Measurements from ENCODE around the gene ASB5. TPM values are rescaled to one million over a fixed set of nuclear protein-coding genes. Genes with fewer than 3 reads are reported as not detected.

The ASB5 gene
- 0.01 to 0.06 TPM in 2 of 3 replicates, not detected in the other for polyA plus RNA-seq
- not detected for polyA plus RNA-seq (2011; ENCODE audit: low read depth)
- 0.05 TPM in 1 of 2 replicates, not detected in the other for polyA plus RNA-seq (2011; cell fraction: cytosol; rRNA removed)
- not detected in 2 replicates for polyA plus RNA-seq (2011; cell fraction: nucleus; rRNA removed)
- polyA plus RNA-seq (2012; ENCODE audit: low replicate concordance) = 0.15 TPM in 1 of 2 replicates, not detected in the other
- polyA minus RNA-seq = not detected in 3 replicates
- not detected for polyA minus RNA-seq (2011; cell fraction: cytosol; rRNA and poly(A)+ RNA removed)
- not detected in 2 replicates for polyA minus RNA-seq (2011; cell fraction: nucleus; rRNA and poly(A)+ RNA removed)

GRCh38 chr4:176268963-176269362 lies at the start of gene ASB5:
ASB5 (minus strand) TSS chr4:176269222; CDS start chr4:176269108, 114 bp downstream.
- no peak for FAIRE-seq
- H2AFZ ChIP-seq (ENCODE audit: control insufficient read depth, low read length) = peak within 1 kb of the TSS; percentile 62

GRCh38 chr4:176313596-176314336 lies 44.7 kb upstream of the ASB5 start:
- Histone ChIP-seq H3K27me3 (ENCODE audit: control insufficient read depth, extremely low read depth, insufficient read depth, low read length) (no peaks in the 10 kb centered on the region), H3K4me2 (ENCODE audit: control insufficient read depth, extremely low read depth, insufficient read depth, low read depth, low read length) (no peak overlapping the region), H3K4me1 (ENCODE audit: control insufficient read depth, extremely low read depth, insufficient read depth, low read length) (no peaks in the 10 kb centered on the region), H3K9me1 (ENCODE audit: control insufficient read depth, extremely low read depth, insufficient read depth, low read length) (no peaks in the 10 kb centered on the region), H2AFZ (ENCODE audit: control insufficient read depth, low read length) (no peak overlapping the region), H3K9ac (ENCODE audit: control insufficient read depth, extremely low read depth, insufficient read depth, low read length) (no peak overlapping the region), H3K4me3 (ENCODE audit: control insufficient read depth in 2 of 3, extremely low read depth in 1 of 3, insufficient read depth in 2 of 3, low read depth in 1 of 3, low read length in 3 of 3) (no peak overlapping the region), H3K79me2 (ENCODE audit: control insufficient read depth, insufficient read depth, low read length) (no peaks in the 10 kb centered on the region), H3K36me3 (ENCODE audit: control insufficient read depth in 2 of 2, extremely low read depth in 1 of 2, insufficient read depth in 2 of 2, low read length in 2 of 2) (no peaks in the 10 kb centered on the region), H3K27ac (ENCODE audit: control insufficient read depth, insufficient read depth, low read length) (no peak overlapping the region), H3K9me3 (ENCODE audit: control insufficient read depth, low read depth, low read length) (no peaks in the 10 kb centered on the region), H4K20me1 (ENCODE audit: control insufficient read depth, extremely low read depth, insufficient read depth, low read length) (no peaks in the 10 kb centered on the region)
- TF ChIP-seq CTCF (optimal IDR thresholded peaks at IDR 0.05 in 1 of 3, IDR thresholded peaks at IDR 0.05 in 1 of 3, conservative IDR thresholded peaks at IDR 0.05 in 1 of 3; ENCODE audit: extremely low read depth in 1 of 3, insufficient read depth in 2 of 3, low read length in 3 of 3) = no peak
- no peak for TF ChIP-seq EZH2 (IDR thresholded peaks at IDR 0.05; ENCODE audit: low read length)
- no peak for FAIRE-seq
- dilution Hi-C loops (cut with MboI; ENCODE audit: extremely low pct_ligation_motif_present, low sequenced_read_pairs) = no loop called here
- no peak for DNase-seq (ENCODE audit: low read depth, low spot score)

More at GRCh38 chr4:176268963-176269362, at the start of gene ASB5:
- no peak within 1 kb of the TSS for H3K4me3 ChIP-seq (ENCODE audit: control insufficient read depth in 2 of 3, extremely low read depth in 1 of 3, insufficient read depth in 2 of 3, low read depth in 1 of 3, low read length in 3 of 3)
- H3K36me3 ChIP-seq (ENCODE audit: control insufficient read depth in 2 of 2, extremely low read depth in 1 of 2, insufficient read depth in 2 of 2, low read length in 2 of 2) = no peaks in the 10 kb centered on the region
- no peaks in the 10 kb centered on the region for H4K20me1 ChIP-seq (ENCODE audit: control insufficient read depth, extremely low read depth, insufficient read depth, low read length)
- dilution Hi-C loops (cut with MboI; ENCODE audit: extremely low pct_ligation_motif_present, low sequenced_read_pairs) = no loop called here
- H3K9me3 ChIP-seq (ENCODE audit: control insufficient read depth, low read depth, low read length) = no peaks in the 10 kb centered on the region
- no peaks in the 10 kb centered on the region for H3K79me2 ChIP-seq (ENCODE audit: control insufficient read depth, insufficient read depth, low read length)
- no peaks in the 10 kb centered on the region for H3K9me1 ChIP-seq (ENCODE audit: control insufficient read depth, extremely low read depth, insufficient read depth, low read length)
- peak within 1 kb of the TSS; percentile 76 for H3K27ac ChIP-seq (ENCODE audit: control insufficient read depth, insufficient read depth, low read length)
- no peak within 1 kb of the TSS for H3K9ac ChIP-seq (ENCODE audit: control insufficient read depth, extremely low read depth, insufficient read depth, low read length)
- DNase-seq (ENCODE audit: low read depth, low spot score) = no peak
- H3K4me2 ChIP-seq (ENCODE audit: control insufficient read depth, extremely low read depth, insufficient read depth, low read depth, low read length) = no peak within 1 kb of the TSS
- no peak for TF ChIP-seq CTCF (optimal IDR thresholded peaks at IDR 0.05 in 1 of 3, IDR thresholded peaks at IDR 0.05 in 1 of 3, conservative IDR thresholded peaks at IDR 0.05 in 1 of 3; ENCODE audit: extremely low read depth in 1 of 3, insufficient read depth in 2 of 3, low read length in 3 of 3)
- no peak for TF ChIP-seq EZH2 (IDR thresholded peaks at IDR 0.05; ENCODE audit: low read length)
- H3K27me3 ChIP-seq (ENCODE audit: control insufficient read depth, extremely low read depth, insufficient read depth, low read length) = no peaks in the 10 kb centered on the region
- peaks cover 19% of the 10 kb centered on the region for H3K4me1 ChIP-seq (ENCODE audit: control insufficient read depth, extremely low read depth, insufficient read depth, low read length)

All from keratinocyte (primary cell).